Mesothelial cell of epicardium (in vitro differentiated cells): ENCODE measurements around the gene NDC80. TPM values are rescaled to one million over a fixed set of nuclear protein-coding genes. Genes with fewer than 3 reads are reported as not detected.
A peak's percentile ranks its signal among the peaks of the same experiment; 100 is the strongest.

Experiments
- DNase-seq, 2 experiments: peaks; one replicate each; pipeline ENCODE4 v3.0.0; 2021; ENCODE audit warnings: low spot score in 2 of 2; ENCODE audit not compliant: unreplicated experiment in 2 of 2
- H3K27ac Mint-ChIP-seq: 2 replicates; pipeline ENCODE4 v1.8.0; 2021; ENCODE audit warnings: mixed read lengths
- H3K27me3 Mint-ChIP-seq: 2 replicates; pipeline ENCODE4 v1.8.0; 2021; ENCODE audit warnings: low read depth, mixed read lengths
- H3K36me3 Mint-ChIP-seq: 2 replicates; pipeline ENCODE4 v1.8.0; 2021; ENCODE audit warnings: mixed read lengths
- H3K4me1 Mint-ChIP-seq: 2 replicates; pipeline ENCODE4 v1.8.0; 2021; ENCODE audit warnings: mixed read lengths
- H3K4me3 Mint-ChIP-seq: 2 replicates; pipeline ENCODE4 v1.8.0; 2021; ENCODE audit warnings: mild to moderate bottlenecking, moderate library complexity, mixed read lengths
- H3K9me3 Mint-ChIP-seq: 2 replicates; pipeline ENCODE4 v1.8.0; 2021; ENCODE audit warnings: mixed read lengths
- total RNA-seq: library from RNA; stranded (reverse); gene quantifications from 3 replicates; pipeline ENCODE4 v1.2.1, GENCODE V29; 2021
- TF ChIP-seq, protein P1 (sequence below): fragments of 200-600 bp; sonication (generic); IDR thresholded peaks from one replicate; pipeline ENCODE4 v1.5.0; 2021; ENCODE audit warnings: antibody characterized with exemption; ENCODE audit not compliant: unreplicated experiment

The NDC80 gene
- total RNA-seq, 1 donor from 2014 or later = 13.4 TPM

DNA sequence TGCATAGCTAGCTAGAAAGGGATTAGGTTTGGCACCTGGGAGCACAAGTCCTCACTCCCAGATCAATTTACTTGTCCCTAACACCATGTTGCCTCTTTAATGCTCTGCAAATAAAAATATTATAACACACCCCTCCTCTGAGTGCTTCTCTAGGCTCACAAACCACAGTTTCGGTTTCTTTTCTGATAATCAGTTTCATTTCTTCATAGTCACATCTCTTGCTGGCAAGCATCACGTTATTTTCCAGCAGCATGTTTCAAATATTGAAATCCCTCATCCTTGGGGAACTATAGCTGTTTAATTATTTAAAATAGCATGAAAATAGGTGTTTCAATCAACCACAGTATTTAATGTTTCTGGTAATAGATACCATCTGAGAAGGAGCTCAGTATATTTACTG, 70.3 kb downstream of the NDC80 start:
- TF ChIP-seq, protein P1, sequence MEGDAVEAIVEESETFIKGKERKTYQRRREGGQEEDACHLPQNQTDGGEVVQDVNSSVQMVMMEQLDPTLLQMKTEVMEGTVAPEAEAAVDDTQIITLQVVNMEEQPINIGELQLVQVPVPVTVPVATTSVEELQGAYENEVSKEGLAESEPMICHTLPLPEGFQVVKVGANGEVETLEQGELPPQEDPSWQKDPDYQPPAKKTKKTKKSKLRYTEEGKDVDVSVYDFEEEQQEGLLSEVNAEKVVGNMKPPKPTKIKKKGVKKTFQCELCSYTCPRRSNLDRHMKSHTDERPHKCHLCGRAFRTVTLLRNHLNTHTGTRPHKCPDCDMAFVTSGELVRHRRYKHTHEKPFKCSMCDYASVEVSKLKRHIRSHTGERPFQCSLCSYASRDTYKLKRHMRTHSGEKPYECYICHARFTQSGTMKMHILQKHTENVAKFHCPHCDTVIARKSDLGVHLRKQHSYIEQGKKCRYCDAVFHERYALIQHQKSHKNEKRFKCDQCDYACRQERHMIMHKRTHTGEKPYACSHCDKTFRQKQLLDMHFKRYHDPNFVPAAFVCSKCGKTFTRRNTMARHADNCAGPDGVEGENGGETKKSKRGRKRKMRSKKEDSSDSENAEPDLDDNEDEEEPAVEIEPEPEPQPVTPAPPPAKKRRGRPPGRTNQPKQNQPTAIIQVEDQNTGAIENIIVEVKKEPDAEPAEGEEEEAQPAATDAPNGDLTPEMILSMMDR = no peak
- Mint-ChIP-seq H3K27ac (no peak overlapping the region), H3K4me3 (no peak overlapping the region), H3K4me1 (no peaks in the 10 kb centered on the region), H3K36me3 (no peaks in the 10 kb centered on the region), H3K9me3 (no peaks in the 10 kb centered on the region), H3K27me3 (peaks cover 10% of the 10 kb centered on the region)
- no peak for DNase-seq

DNA sequence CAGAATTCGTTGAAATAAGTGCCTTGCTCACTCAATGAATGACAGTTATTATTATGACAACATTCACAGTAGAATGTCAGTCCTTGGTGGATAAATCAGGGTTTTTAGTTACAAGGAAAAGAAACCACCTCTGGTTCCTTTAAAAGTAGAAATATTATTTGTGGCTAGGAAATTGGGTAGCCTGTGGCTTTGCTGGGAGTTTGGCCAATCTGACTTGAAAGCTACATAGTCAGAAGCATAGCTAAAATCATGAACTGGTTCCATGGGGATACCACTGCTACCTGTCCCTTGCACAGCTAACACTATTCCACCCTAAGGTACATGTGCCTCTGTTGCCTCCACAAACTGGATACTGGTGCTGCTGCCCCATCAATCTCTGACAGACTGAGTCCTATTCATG, 71.4 kb downstream of the NDC80 start:
- no peaks in the 10 kb centered on the region for H3K9me3 Mint-ChIP-seq
- TF ChIP-seq, protein P1 = no peak
- H3K27me3 Mint-ChIP-seq = peaks cover 10% of the 10 kb centered on the region
- no peaks in the 10 kb centered on the region for H3K36me3 Mint-ChIP-seq
- H3K4me3 Mint-ChIP-seq = no peak overlapping the region
- no peak overlapping the region for H3K27ac Mint-ChIP-seq
- no peak for DNase-seq
- H3K4me1 Mint-ChIP-seq = no peaks in the 10 kb centered on the region

DNA sequence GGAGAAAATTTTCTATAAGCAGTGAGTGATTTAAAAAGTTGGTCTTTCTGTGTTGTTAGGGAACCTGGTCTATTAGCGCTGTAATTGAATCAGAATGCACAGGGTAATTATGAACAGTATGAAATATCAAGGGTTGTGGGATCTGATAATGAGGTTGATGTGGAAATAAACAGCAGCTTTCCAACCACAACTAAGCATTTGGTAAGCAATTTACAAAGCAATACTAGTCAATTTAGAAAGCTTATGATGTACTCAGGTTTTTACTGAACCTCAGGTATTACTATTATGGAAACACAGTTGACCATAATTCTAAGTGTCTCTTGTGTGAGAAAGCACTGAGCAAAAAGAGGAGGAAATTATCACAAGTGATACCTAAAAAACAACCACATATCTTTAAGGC, 73.2 kb downstream of the NDC80 start:
- Mint-ChIP-seq H3K27ac (no peak overlapping the region), H3K4me1 (no peaks in the 10 kb centered on the region), H3K36me3 (no peaks in the 10 kb centered on the region), H3K27me3 (peaks cover 10% of the 10 kb centered on the region), H3K4me3 (no peak overlapping the region), H3K9me3 (no peaks in the 10 kb centered on the region)
- DNase-seq = no peak
- TF ChIP-seq, protein P1 = no peak

DNA sequence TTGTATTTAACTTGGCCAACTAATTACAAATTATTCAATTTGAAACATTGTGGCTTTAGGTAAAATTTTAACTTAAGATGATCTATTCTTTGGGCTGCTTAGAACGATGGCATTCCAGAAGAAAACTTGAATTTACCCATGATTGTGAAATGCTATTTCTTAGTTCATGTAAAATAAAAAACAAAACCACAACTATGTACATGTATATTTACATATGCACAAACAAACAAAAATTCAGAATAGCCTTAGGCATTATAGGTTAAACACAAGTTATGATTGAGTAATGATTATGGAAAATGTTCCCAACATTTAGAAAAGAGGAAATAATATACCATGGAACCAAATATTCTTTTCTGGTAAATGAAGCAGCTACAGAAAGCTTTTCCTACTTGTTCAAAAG, 80.6 kb downstream of the NDC80 start:
- TF ChIP-seq, protein P1 = no peak
- H3K27me3 Mint-ChIP-seq = peaks cover 2% of the 10 kb centered on the region
- H3K36me3 Mint-ChIP-seq = no peaks in the 10 kb centered on the region
- no peak for DNase-seq
- H3K9me3 Mint-ChIP-seq = no peaks in the 10 kb centered on the region
- peaks cover 16% of the 10 kb centered on the region for H3K4me1 Mint-ChIP-seq
- H3K27ac Mint-ChIP-seq = no peak overlapping the region
- H3K4me3 Mint-ChIP-seq = no peak overlapping the region

DNA sequence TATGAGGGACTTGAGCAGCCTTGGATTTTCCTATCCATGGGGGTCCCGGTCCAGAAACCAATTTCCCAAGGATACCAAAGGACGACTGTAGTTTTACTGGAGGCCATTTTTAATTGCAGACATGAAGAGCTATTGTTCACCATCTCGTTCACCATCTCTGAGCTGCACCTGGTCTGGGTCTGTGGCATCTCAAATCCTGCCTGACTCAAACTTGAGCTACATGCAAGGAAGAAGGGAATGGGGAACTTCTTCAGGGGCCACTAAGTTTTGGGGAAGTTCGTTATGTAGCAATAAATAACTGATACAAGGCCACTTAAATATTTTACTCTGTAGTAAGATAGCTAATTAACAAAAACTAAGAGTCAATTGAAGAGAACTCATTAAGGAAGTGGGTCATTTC, 82.1 kb downstream of the NDC80 start:
- H3K27me3 Mint-ChIP-seq = peaks cover 2% of the 10 kb centered on the region
- H3K27ac Mint-ChIP-seq = no peak overlapping the region
- H3K4me3 Mint-ChIP-seq = no peak overlapping the region
- peaks cover 29% of the 10 kb centered on the region for H3K4me1 Mint-ChIP-seq
- H3K9me3 Mint-ChIP-seq = no peaks in the 10 kb centered on the region
- no peaks in the 10 kb centered on the region for H3K36me3 Mint-ChIP-seq
- DNase-seq = no peak
- TF ChIP-seq, protein P1 = no peak

DNA sequence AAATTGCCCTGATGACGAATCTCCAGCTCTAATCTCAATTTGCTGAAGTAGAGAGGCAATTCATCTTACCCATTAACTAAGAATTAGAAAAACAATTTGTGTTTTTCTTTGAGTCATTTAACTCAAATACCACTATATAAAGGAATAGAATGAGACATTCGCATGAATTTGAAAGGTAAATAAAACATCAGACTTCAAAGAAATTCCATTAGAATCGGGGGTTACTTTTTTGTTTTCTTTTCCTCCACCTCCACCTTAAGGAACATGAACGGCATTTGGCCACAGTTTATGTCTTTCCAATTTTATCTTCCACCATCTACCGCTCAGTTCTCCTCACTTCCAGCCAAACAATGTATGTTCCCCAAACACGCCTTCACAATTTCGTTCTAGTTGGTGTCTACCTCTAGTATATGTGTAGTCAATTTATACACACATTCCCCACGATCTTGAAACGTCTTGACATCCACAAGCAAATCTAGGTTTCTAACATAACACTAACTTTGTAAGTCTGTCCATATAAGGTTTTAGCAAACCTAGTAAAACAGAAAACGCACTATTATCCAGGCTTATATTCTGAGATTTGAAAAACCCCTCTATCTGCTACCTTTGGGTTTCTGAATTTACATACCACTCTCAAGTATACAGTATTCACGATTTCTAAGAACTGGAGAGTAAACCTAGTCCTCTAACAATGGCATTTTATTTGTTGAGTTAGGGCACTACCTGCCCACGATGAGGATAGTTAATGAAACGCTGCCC, 83.0 kb downstream of the NDC80 start:
- H3K4me3 Mint-ChIP-seq = peak overlapping the region; percentile 93
- peak overlapping the region; percentile 72 for H3K27ac Mint-ChIP-seq
- peaks cover 2% of the 10 kb centered on the region for H3K27me3 Mint-ChIP-seq
- TF ChIP-seq, protein P1 = no peak
- DNase-seq = no peak
- H3K36me3 Mint-ChIP-seq = no peaks in the 10 kb centered on the region
- H3K9me3 Mint-ChIP-seq = no peaks in the 10 kb centered on the region
- peaks cover 30% of the 10 kb centered on the region for H3K4me1 Mint-ChIP-seq
